GM19035 (cell line): ENCODE measurements around the gene KANSL2.
A peak's percentile ranks its signal among the peaks of the same experiment; 100 is the strongest.
"Not testable (repeated sequence)": the region's sequence is repeated elsewhere in the genome, so short reads cannot be mapped to it uniquely, and the experiment has no call there.

Experiments used
- ATAC-seq: cut with Tn5 transposase; IDR thresholded peaks from one replicate; pipeline ENCODE4 v1.9.1; 2021; ENCODE audit not compliant: unreplicated experiment

KANSL2 gene, protein sequence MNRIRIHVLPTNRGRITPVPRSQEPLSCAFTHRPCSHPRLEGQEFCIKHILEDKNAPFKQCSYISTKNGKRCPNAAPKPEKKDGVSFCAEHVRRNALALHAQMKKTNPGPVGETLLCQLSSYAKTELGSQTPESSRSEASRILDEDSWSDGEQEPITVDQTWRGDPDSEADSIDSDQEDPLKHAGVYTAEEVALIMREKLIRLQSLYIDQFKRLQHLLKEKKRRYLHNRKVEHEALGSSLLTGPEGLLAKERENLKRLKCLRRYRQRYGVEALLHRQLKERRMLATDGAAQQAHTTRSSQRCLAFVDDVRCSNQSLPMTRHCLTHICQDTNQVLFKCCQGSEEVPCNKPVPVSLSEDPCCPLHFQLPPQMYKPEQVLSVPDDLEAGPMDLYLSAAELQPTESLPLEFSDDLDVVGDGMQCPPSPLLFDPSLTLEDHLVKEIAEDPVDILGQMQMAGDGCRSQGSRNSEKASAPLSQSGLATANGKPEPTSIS

DNA sequence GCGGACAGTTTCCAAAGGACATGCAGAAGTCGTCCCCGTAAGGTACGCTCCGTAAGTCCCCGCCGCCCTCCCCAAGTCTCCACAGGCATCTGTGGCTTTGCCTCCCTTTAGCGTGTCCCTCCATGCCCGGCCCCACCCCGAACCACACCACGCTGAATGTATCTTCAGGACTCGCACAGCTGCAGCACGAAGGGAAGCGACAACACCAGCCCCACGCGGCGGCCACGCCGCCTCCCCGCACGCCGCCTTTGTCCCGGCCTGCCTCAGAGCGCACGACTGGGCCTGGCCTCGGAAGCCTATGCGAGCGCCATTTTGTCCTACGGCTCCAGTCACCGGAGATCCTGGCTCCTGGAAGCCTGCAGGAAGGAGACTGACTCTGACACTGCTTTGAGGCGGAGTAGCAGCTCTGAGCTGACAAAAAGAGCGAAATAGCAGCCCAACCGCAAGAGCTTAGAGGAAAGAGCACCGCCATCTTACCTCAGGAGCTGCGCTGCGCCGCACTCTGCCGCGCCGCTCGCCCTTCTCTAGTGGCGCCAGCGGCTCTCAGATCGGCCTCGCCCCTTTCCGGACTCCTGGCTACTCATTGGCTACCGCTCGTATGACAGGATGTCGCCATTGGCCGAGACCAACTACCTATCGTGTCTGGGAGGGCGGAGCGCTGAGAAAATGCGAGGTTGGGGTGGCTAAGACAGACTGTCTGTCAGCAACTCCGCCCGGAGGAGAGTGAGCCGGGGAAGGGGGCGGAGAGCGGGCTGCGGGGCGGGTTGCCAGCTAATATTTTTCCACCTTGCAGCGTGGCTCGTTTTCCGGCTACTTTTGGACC is at the start of gene KANSL2:
TSS of gene KANSL2 (minus strand) at position 529 of the 823 bp plus-strand sequence. CDS start 606 bp downstream, outside the sequence.
- ATAC-seq, result peak; percentile 95

- ATAC-seq, result no peak
Observed at GRCh38 chr12:48728807-48729206, 46.8 kb upstream of the KANSL2 start.

GRCh38 chr12:48720737-48721136 is 38.7 kb upstream of the KANSL2 start:
- ATAC-seq, result not testable (repeated sequence)

DNA sequence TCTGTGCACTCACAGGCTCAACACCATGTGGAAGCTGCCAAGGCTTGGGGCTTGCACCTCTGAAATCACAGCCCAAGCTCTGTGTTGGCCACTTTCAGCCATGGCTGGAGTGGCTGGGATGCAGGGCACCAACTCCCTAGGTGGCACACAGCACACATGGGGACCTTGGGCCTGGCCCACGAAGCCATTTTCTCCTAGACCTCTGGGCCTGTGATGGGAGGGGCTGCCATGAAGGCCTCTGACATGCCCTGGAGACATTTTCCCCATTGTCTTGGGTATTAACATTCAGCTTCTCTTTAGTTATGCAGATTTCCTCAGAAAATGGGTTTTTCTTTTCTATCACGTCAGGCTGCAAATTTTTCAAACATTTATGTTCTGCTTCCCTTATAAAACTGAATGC is 38.1 kb upstream of the KANSL2 start:
- ATAC-seq, result not testable (repeated sequence)

- not testable (repeated sequence) for ATAC-seq
Observed at GRCh38 chr12:48719002-48719401, 37.0 kb upstream of the KANSL2 start.

GRCh38 chr12:48717252-48717695 is 35.2 kb upstream of the KANSL2 start:
- peak; percentile 15 for ATAC-seq

DNA sequence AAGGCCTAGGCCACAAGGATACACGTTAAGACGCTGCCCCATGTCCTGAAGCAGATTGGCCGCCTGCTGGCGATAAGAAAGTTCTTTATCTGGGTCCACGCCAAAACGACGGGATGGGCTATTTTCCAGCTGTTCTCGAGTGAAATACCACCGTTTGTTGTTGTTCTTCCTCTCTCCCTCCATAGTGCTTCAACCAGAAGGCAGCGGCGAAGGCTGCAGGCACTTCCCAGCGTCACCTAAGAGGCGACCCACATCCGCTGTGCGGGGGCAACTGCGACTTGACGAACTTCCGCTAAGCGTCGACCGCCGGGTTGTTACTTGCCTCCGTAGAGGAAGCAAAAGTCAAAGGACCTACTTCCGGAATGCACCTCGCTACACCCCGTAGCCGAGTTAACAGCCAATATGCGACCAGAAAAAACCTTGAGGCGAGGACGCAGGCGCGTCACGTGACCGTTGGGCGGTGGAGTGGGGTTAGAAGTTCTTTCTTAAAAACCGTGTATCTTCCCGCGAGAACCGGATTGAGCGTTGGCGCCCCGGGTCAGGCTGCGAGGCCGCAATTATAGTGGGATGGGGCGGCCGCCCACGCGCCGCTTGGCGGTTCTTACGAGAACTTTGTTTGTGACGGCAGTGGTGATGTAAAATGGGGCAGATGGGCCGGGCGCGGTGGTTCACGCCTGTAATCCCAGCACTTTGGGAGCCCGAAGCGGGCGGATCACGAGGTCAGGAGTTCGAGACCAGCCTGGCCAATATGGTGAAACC is 34.6 kb upstream of the KANSL2 start, which contains the start of gene CCNT1:
TSS of gene CCNT1 (minus strand) at position 215 of the 759 bp plus-strand sequence. CDS start at position 183, 32 bp downstream.
- peak; percentile 95 for ATAC-seq

DNA sequence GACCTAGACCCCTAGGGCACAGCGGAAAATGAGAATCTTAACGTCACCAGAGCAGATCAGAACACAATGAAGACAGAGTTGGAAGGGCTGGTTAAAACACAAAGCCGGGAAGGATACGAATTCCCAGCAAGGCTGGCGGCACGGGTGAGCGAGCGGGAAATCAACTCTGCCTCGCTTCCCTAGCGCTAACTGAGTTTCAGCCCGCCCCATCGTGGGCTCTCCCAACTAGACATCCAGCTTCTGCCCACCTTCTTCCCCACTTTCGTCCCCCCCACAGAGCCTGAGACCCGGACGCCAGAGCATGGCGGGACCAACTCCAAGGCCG is 34.1 kb upstream of the KANSL2 start:
- ATAC-seq, result no peak

- no peak for ATAC-seq
Observed at GRCh38 chr12:48712209-48712608, 30.2 kb upstream of the KANSL2 start.

DNA sequence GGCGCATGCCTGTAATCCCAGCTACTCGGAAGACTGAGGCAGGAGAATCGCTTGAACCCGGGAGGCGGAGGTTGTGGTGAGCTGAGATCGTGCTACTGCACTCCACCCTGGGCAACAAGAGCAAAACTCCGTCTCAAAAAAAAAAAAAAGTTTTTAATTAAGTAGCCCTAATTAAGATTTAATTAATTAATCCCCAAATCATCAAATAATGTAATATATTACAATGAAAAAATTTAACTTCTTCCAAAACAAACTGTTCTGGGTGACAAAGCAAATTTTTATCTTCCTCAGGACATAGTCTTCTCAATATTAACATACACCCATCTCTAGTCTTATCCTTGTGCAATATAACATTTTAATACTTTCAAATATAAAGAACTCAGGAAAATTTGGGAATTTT is 16.8 kb upstream of the KANSL2 start:
- not testable (repeated sequence) for ATAC-seq

DNA sequence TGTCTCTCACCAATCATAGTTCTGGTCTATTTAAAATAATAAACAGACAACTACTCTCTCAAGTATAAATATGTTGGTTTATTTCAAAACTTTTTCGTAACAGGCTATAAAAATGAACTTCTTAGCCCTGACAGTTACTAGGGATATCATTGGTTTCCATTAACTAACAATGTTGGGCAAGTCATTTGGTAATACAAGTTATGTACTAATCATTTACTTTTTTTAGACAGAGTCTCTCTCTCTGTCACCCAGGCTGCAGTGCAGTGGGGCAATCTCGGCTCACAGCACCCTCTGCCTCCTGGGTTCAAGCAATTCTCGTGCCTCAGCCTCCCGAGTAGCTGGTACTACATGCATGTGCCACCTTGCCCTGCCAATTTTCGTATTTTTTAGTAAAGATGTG is 14.6 kb upstream of the KANSL2 start:
- no peak for ATAC-seq

GRCh38 chr12:48695859-48696258 is 13.8 kb upstream of the KANSL2 start:
- no peak for ATAC-seq

GRCh38 chr12:48694038-48694437 is 12.0 kb upstream of the KANSL2 start:
- ATAC-seq, result no peak

GRCh38 chr12:48693572-48693971 is 11.5 kb upstream of the KANSL2 start:
- ATAC-seq, result no peak

- no peak for ATAC-seq
Observed at GRCh38 chr12:48691826-48692487, 9.9 kb upstream of the KANSL2 start.

GRCh38 chr12:48690990-48691389 is 9.0 kb upstream of the KANSL2 start:
- ATAC-seq, result no peak

DNA sequence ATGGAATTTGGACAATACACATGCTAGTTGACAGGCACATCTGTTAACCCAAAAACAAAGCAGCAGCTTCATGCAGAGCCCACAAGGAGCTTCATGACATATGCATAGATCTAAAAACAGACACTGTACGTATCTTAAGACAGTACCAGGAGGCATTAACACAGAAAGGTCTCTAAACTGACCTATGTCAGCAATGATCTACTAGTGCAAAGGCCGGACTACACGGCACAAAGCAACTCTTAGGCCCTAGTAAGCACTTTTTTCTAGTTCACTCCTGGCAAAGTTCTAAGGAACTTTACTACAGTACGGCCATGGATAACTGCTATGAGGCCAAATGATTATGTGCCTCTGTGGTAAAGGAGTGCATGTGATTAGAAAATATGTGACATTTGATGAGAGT is 8.4 kb upstream of the KANSL2 start:
- no peak for ATAC-seq

DNA sequence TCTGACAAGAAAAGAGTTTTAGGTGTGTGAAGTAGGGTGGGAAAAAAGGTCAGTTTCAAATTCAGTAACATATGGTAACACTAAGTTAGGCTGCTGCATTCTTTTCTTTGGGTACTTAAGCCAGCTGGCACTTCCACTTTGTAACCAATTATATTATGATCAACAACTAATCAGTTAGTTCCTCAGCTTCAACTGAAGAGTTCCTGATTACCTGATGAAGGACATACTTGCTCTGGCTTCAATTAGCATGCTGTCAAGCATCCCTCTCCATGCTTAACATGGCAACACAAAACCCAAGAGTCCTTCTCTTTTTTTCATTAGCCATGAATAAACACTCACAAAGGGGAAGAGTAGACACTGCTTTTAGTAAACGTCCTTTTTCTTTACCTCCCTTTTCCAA is 6.8 kb upstream of the KANSL2 start:
- no peak for ATAC-seq

- ATAC-seq, result no peak
Observed at GRCh38 chr12:48687592-48687991, 5.6 kb upstream of the KANSL2 start.

- no peak for ATAC-seq
Observed at GRCh38 chr12:48686615-48687334, 4.7 kb upstream of the KANSL2 start.
